H1 (cell line): Measurements from ENCODE around the gene BARHL2. TPM values are rescaled to one million over a fixed set of nuclear protein-coding genes. Genes with fewer than 3 reads are reported as not detected.

Experiments
- CTCF ChIA-PET: fragments of 300-600 bp; sonication (Branson Sonifier 250); formaldehyde crosslinking; loops from one replicate; lab custom pipeline; 2021; ENCODE audit not compliant: partially characterized antibody; lab: Charles Lee
- POLR2A ChIA-PET: fragments of 300-600 bp; sonication (Branson Sonifier 250); formaldehyde crosslinking; loops from one replicate; lab custom pipeline; 2021; ENCODE audit warnings: inconsistent platforms; ENCODE audit not compliant: partially characterized antibody; lab: Charles Lee
- DNase-seq, 2 experiments: peaks; one replicate each; pipeline versions ENCODE4 v3.0.0 to v3.0.0-alpha.2; 2010 to 2022; ENCODE audit warnings: low spot score in 2 of 2, low read depth in 1 of 2, mixed read lengths in 1 of 2
- FAIRE-seq: peaks from 2 replicates; lab custom pipeline; 2011; peaks lifted over from hg19 to GRCh38; lab: Jason Lieb, UNC
- H2AFZ ChIP-seq: 2 replicates; pipeline ENCODE4 v1.8.1; 2012; ENCODE audit warnings: low read length, inconsistent platforms
- H2AK5ac ChIP-seq: 2 replicates; pipeline ENCODE4 v1.6.1; 2013; ENCODE audit warnings: low read depth, low read length
- H2BK120ac ChIP-seq: replicated peaks from 2 replicates; pipeline ENCODE3; 2013; ENCODE audit warnings: low read depth, low read length, inconsistent platforms
- H2BK12ac ChIP-seq: 2 replicates; pipeline ENCODE4 v1.6.1; 2013; ENCODE audit warnings: low read depth, low read length
- H2BK15ac ChIP-seq: 2 replicates; pipeline ENCODE4 v1.6.1; 2013; ENCODE audit warnings: low read length
- H2BK20ac ChIP-seq: 2 replicates; pipeline ENCODE4 v1.6.1; 2013; ENCODE audit warnings: low read length
- H2BK5ac ChIP-seq: 2 replicates; pipeline ENCODE4 v1.6.1; 2013; ENCODE audit warnings: low read depth, low read length
- H3K14ac ChIP-seq: 2 replicates; pipeline ENCODE4 v1.6.1; 2013; ENCODE audit warnings: inconsistent platforms; ENCODE audit not compliant: insufficient read length
- H3K18ac ChIP-seq: 2 replicates; pipeline ENCODE4 v1.6.1; 2013; ENCODE audit warnings: low read length; ENCODE audit errors: extremely low read depth
- H3K23ac ChIP-seq: 2 replicates; pipeline ENCODE4 v1.6.1; 2013; ENCODE audit warnings: inconsistent platforms; ENCODE audit not compliant: insufficient read length
- H3K23me2 ChIP-seq: 2 replicates; pipeline ENCODE4 v1.6.1; 2013; ENCODE audit warnings: low read depth, low read length
- H3K27ac ChIP-seq: 2 replicates; pipeline ENCODE4 v1.6.1; 2011; ENCODE audit warnings: low read depth, low read length, inconsistent platforms
- H3K27me3 ChIP-seq, 4 experiments: replicated peaks in 1 of 4; 1 replicate in 1 of 4; 2 replicates in 3 of 4; pipeline versions ENCODE4 v1.6.1 to v1.8.1; 2011 to 2013; ENCODE audit warnings: low read length in 3 of 4, mild to moderate bottlenecking in 3 of 4, inconsistent platforms in 2 of 4, mixed read lengths in 2 of 4, moderate library complexity in 1 of 4; ENCODE audit not compliant: control insufficient read depth in 3 of 4, insufficient read depth in 3 of 4; ENCODE audit errors: extremely low read depth in 1 of 4
- H3K36me3 ChIP-seq, 4 experiments: 2 replicates each; pipeline versions ENCODE4 v1.6.1 to v1.8.1; 2011 to 2013; ENCODE audit warnings: mild to moderate bottlenecking in 4 of 4, low read length in 3 of 4, moderate library complexity in 2 of 4, control low read depth in 1 of 4, inconsistent platforms in 1 of 4; ENCODE audit not compliant: insufficient read depth in 4 of 4, control insufficient read depth in 2 of 4
- H3K4ac ChIP-seq: replicated peaks from 2 replicates; pipeline ENCODE3; 2013; ENCODE audit warnings: low read length, low read depth, mixed read lengths, inconsistent platforms; ENCODE audit not compliant: insufficient read length
- H3K4me1 ChIP-seq, 4 experiments: replicated peaks in 1 of 4; 1 replicate in 1 of 4; 2 replicates in 3 of 4; pipeline versions ENCODE4 v1.6.1 to v1.8.1; 2011 to 2013; ENCODE audit warnings: low read length in 3 of 4, inconsistent platforms in 2 of 4, mixed read lengths in 1 of 4; ENCODE audit not compliant: insufficient read depth in 4 of 4, control insufficient read depth in 3 of 4
- H3K4me2 ChIP-seq, 2 experiments: 2 replicates each; pipeline versions ENCODE4 v1.6.1 to v1.8.1; 2011 to 2013; ENCODE audit warnings: low read depth in 2 of 2, low read length in 2 of 2, control low read depth in 1 of 2, inconsistent platforms in 1 of 2, mild to moderate bottlenecking in 1 of 2; ENCODE audit not compliant: insufficient read depth in 1 of 2
- H3K4me3 ChIP-seq, 4 experiments: fragments of 200-600, 300-600 bp in 1 of 4; sonication (generic), shearing (Covaris generic), sonication (Bioruptor Twin) in 1 of 4; 2 replicates each; pipeline versions ENCODE4 v1.5.1 to v1.8.1; 2011 to 2016; ENCODE audit warnings: low read length in 4 of 4, low read depth in 3 of 4, control low read depth in 2 of 4, inconsistent platforms in 2 of 4, mild to moderate bottlenecking in 2 of 4, mixed read lengths in 1 of 4, moderate library complexity in 1 of 4; ENCODE audit not compliant: insufficient read depth in 2 of 4; ENCODE audit errors: extremely low read depth in 1 of 4
- H3K56ac ChIP-seq: replicated peaks from 2 replicates; pipeline ENCODE3; 2013; ENCODE audit warnings: low read depth, mild to moderate bottlenecking, mixed read lengths, low read length, inconsistent platforms; ENCODE audit not compliant: insufficient read length
- H3K79me1 ChIP-seq: 2 replicates; pipeline ENCODE4 v1.6.1; 2013; ENCODE audit warnings: low read depth, low read length, control low read depth
- H3K79me2 ChIP-seq, 2 experiments: 2 replicates each; pipeline versions ENCODE4 v1.6.1 to v1.8.1; 2012 to 2013; ENCODE audit warnings: low read length in 2 of 2, mild to moderate bottlenecking in 2 of 2, inconsistent platforms in 1 of 2; ENCODE audit not compliant: insufficient read depth in 2 of 2, control insufficient read depth in 1 of 2
- H3K9ac ChIP-seq, 4 experiments: replicated peaks in 1 of 4; 1 replicate in 1 of 4; 2 replicates in 3 of 4; pipeline versions ENCODE4 v1.6.1 to v1.8.1; 2011 to 2013; ENCODE audit warnings: low read depth in 3 of 4, low read length in 3 of 4, control low read depth in 2 of 4, mild to moderate bottlenecking in 2 of 4, moderate library complexity in 2 of 4, inconsistent platforms in 1 of 4; ENCODE audit errors: extremely low read depth in 1 of 4
- H3K9me3 ChIP-seq, 2 experiments: 2 replicates each; pipeline versions ENCODE4 v1.6.1 to v1.8.1; 2012 to 2013; ENCODE audit warnings: mild to moderate bottlenecking in 2 of 2, moderate library complexity in 2 of 2, control low read depth in 1 of 2, inconsistent platforms in 1 of 2, low read depth in 1 of 2, low read length in 1 of 2, mixed read lengths in 1 of 2; ENCODE audit not compliant: insufficient read depth in 2 of 2
- H4K20me1 ChIP-seq, 2 experiments: replicated peaks in 1 of 2; 2 replicates each; pipeline versions ENCODE3 to v1.8.1; 2011 to 2013; ENCODE audit warnings: inconsistent platforms in 2 of 2, low read length in 2 of 2, mild to moderate bottlenecking in 1 of 2; ENCODE audit not compliant: insufficient read depth in 2 of 2, control insufficient read depth in 1 of 2
- H4K5ac ChIP-seq: 2 replicates; pipeline ENCODE4 v1.6.1; 2013; ENCODE audit warnings: low read length, low read depth, mixed read lengths, inconsistent platforms; ENCODE audit not compliant: insufficient read length
- H4K8ac ChIP-seq: 2 replicates; pipeline ENCODE4 v1.8.0; 2013; ENCODE audit warnings: mild to moderate bottlenecking, moderate library complexity, low read length, inconsistent platforms; ENCODE audit not compliant: insufficient read depth; ENCODE audit errors: extremely low read depth
- H4K91ac ChIP-seq: replicated peaks from 2 replicates; pipeline ENCODE3; 2013; ENCODE audit warnings: low read length, mixed read lengths, inconsistent platforms; ENCODE audit not compliant: insufficient read length
- ASH2L ChIP-seq: fragments of 200-600, 300-600 bp; sonication (generic); IDR thresholded peaks from one replicate; pipeline ENCODE4 v1.7.1; 2017; ENCODE audit warnings: low read length
- CBX8 ChIP-seq: fragments of 300-800, 300-1000 bp; sonication (generic); IDR thresholded peaks from 2 replicates; pipeline ENCODE4 v1.7.1; 2016; ENCODE audit warnings: low read depth, low read length, borderline replicate concordance
- EZH2 ChIP-seq: fragments of 200-600 bp; sonication (generic); IDR thresholded peaks from 2 replicates; pipeline ENCODE4 v1.7.1; 2012; ENCODE audit warnings: low read depth, mild to moderate bottlenecking, moderate library complexity, low read length, inconsistent platforms; ENCODE audit not compliant: severe bottlenecking
- GABPA ChIP-seq: IDR thresholded peaks from 2 replicates; pipeline ENCODE4 v1.6.1; 2011; ENCODE audit warnings: mild to moderate bottlenecking, low read length, moderate library complexity, borderline replicate concordance; ENCODE audit not compliant: insufficient read depth
- JUN ChIP-seq: IDR thresholded peaks from 2 replicates; pipeline ENCODE4 v1.6.1; 2011; ENCODE audit warnings: low read depth, mild to moderate bottlenecking, improper control_type of control experiment, low read length
- KDM4A ChIP-seq: IDR thresholded peaks from one replicate; pipeline ENCODE4 v1.7.1; 2012; ENCODE audit warnings: low read depth, mild to moderate bottlenecking, moderate library complexity, low read length, inconsistent platforms; ENCODE audit not compliant: severe bottlenecking
- KDM5A ChIP-seq: fragments of 200-600 bp; IDR thresholded peaks from 2 replicates; pipeline ENCODE4 v1.7.1; 2012; ENCODE audit warnings: mild to moderate bottlenecking, low read length, inconsistent platforms, mixed read lengths
- RAD21 ChIP-seq, 2 experiments: IDR thresholded peaks in 1 of 2; conservative IDR thresholded peaks in 1 of 2; 2 replicates each; pipeline ENCODE4 v1.6.1; 2011; ENCODE audit warnings: low read depth in 2 of 2, low read length in 2 of 2, improper control_type of control experiment in 1 of 2, inconsistent platforms in 1 of 2, mild to moderate bottlenecking in 1 of 2, moderate library complexity in 1 of 2
- SAP30 ChIP-seq: fragments of 300-600 bp; sonication (generic); IDR thresholded peaks from 2 replicates; pipeline ENCODE4 v1.7.1; 2012; ENCODE audit warnings: low read length, moderate library complexity, mild to moderate bottlenecking, inconsistent platforms; ENCODE audit not compliant: insufficient read depth, insufficient replicate concordance
- ZNF274 ChIP-seq: IDR thresholded peaks from 2 replicates; pipeline ENCODE4 v1.7.0; 2012; ENCODE audit warnings: low read length, borderline replicate concordance; ENCODE audit errors: extremely low read depth
- WGBS, 2 experiments: shearing (Covaris generic) in 1 of 2; methylation state at CpG; one replicate each; pipeline versions ENCODE4 v1.1.6 to v1.1.7; 2013 to 2015; ENCODE audit warnings: low lambda C conversion rate in 2 of 2, mixed read lengths in 2 of 2, inconsistent platforms in 1 of 2, low coverage in 1 of 2, missing lambda C conversion rate in 1 of 2; ENCODE audit not compliant: insufficient replicate concordance in 2 of 2, insufficient coverage in 1 of 2, insufficient read length in 1 of 2; ENCODE audit errors: extremely low coverage in 1 of 2, missing lambda C conversion rate in 1 of 2; 5-methylcytosine and 5-hydroxymethylcytosine counted together
- polyA plus RNA-seq, 7 experiments: library from polyadenylated mRNA; depleted of rRNA in 3 of 7; stranded (reverse) in 5 of 7; unstranded in 2 of 7; fragments of >200 nt in 5 of 7; fragments of 200-250 nt in 2 of 7; gene quantifications; 1 replicate in 5 of 7; 2 replicates in 1 of 7; 4 replicates in 1 of 7; pipeline versions ENCODE4 v1.2.1 to v1.2.3, GENCODE V29; 2011 to 2013; ENCODE audit warnings: missing spikeins in 2 of 7, mixed read lengths in 2 of 7
- total RNA-seq: library from RNA; stranded (reverse); fragmentation: NEBNext Ultra II Directional; extraction: Animal tissue kit (Norgen Biotek cat#: 25700); gene quantifications from 2 replicates; pipeline ENCODE4 v1.2.1, GENCODE V29; 2021

The BARHL2 gene
- total and polyA plus RNA-seq, 2 of the 8 experiments (the other 6 are each of a cell fraction or from before 2014, with no cell fraction given) = 0.15 TPM; not detected in 1

- Histone ChIP-seq H3K4me3 (peak overlapping the region in 1 of 4 experiments; percentile 55; a peak in 2 of 8 replicates), H2AFZ (no peak overlapping the region), H3K4ac (no peak overlapping the region), H3K4me1 (peaks cover 19 to 47% (median 33%) of the 10 kb centered on the region in 4 experiments), H3K23me2 (peaks cover 8% of the 10 kb centered on the region; the same call in 1 of the 2 replicates), H2BK5ac (no peak overlapping the region), H2BK12ac (peak overlapping the region; percentile 82), H4K5ac (no peak overlapping the region), H3K27me3 (peaks cover 72 to 100% (median 94%) of the 10 kb centered on the region in 4 experiments), H2BK120ac (no peak overlapping the region), H4K20me1 (peaks cover 8 to 17% of the 10 kb centered on the region in 2 experiments), H3K14ac (no peak overlapping the region), H4K8ac (no peak overlapping the region), H4K91ac (no peak overlapping the region), H3K4me2 (peak overlapping the region; percentile 57 to 90), H3K79me2 (no peaks in the 10 kb centered on the region), H2AK5ac (peak overlapping the region; percentile 68; the same call in 1 of the 2 replicates), H2BK15ac (no peak overlapping the region), H3K23ac (no peak overlapping the region), H3K36me3 (peaks cover 0 to 7% (median 0%) of the 10 kb centered on the region in 4 experiments; a peak in 1 of 8 replicates), H3K9me3 (no peaks in the 10 kb centered on the region), H3K27ac (no peak overlapping the region), H3K56ac (no peak overlapping the region), H3K9ac (no peak overlapping the region), H3K79me1 (no peaks in the 10 kb centered on the region), H3K18ac (no peak overlapping the region; the same call in 1 of the 2 replicates), H2BK20ac (0 out of 2 replicates have a peak overlapping the region, but pooled peaks have one; percentile 91)
- ChIA-PET CTCF (interaction anchor here (0.6 to 12.8 kb wide), 41 partner anchors 7 to 669 kb away, joined by 3 to 139 read pairs (median 5); partner anchors contain the start of gene BARHL2), POLR2A (interaction anchor here (1.4 to 4.9 kb wide), 4 partner anchors 14 to 293 kb away, joined by 3 to 18 read pairs (median 12); partner anchors contain the start of gene ZNF644)
- DNase-seq (no peak), FAIRE-seq (no peak)
- WGBS, 2 experiments = 7% methylated on average over 25 of the region's 25 CpGs; no CpG with 5 or more reads in 1 of the 2 experiments
- TF ChIP-seq KDM5A (no peak), GABPA (no peak), JUN (no peak), KDM4A (no peak), EZH2 (peak; percentile 11), SAP30 (no peak), ZNF274 (no peak), CBX8 (peak; percentile 51; the same call in 1 of the 2 replicates), RAD21 (IDR thresholded peaks at IDR 0.05 in 1 of 2, conservative IDR thresholded peaks at IDR 0.05 in 1 of 2; ENCODE audit: low read depth in 2 of 2, low read length in 2 of 2) (no peak), ASH2L (no peak)
Measured at GRCh38 chr1:90728502-90729287, 11.6 kb upstream of the BARHL2 start.
